NK-92 (cell line): Measurements from ENCODE around the gene INPP5D.
"Not testable (repeated sequence)": the region's sequence is repeated elsewhere in the genome, so short reads cannot be mapped to it uniquely, and the experiment has no call there.

Source experiments
- DNase-seq: peaks from one replicate; lab custom pipeline; 2025; ENCODE audit not compliant: unreplicated experiment; lab: John Stamatoyannopoulos, UW

Gene INPP5D

DNA sequence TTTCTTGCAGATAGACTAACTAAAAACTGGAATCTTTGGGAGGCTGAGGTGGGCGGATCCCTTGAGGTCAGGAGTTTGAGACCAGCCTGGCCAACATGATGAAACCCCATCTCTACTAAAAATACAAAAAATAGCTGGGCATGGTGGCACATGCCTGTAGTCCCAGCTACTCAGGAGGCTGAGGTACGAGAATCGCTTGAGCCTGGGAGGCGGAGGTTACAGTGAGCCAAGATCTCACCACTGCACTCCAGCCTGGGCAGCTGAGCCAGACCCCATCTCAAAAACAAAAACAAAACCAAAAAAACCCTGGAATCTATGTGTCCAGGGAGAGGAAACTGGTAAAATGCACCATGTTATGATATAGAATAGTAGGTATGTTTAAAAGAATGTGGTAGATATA is 7.6 kb upstream of the INPP5D start:
- not testable (repeated sequence) for DNase-seq

DNA sequence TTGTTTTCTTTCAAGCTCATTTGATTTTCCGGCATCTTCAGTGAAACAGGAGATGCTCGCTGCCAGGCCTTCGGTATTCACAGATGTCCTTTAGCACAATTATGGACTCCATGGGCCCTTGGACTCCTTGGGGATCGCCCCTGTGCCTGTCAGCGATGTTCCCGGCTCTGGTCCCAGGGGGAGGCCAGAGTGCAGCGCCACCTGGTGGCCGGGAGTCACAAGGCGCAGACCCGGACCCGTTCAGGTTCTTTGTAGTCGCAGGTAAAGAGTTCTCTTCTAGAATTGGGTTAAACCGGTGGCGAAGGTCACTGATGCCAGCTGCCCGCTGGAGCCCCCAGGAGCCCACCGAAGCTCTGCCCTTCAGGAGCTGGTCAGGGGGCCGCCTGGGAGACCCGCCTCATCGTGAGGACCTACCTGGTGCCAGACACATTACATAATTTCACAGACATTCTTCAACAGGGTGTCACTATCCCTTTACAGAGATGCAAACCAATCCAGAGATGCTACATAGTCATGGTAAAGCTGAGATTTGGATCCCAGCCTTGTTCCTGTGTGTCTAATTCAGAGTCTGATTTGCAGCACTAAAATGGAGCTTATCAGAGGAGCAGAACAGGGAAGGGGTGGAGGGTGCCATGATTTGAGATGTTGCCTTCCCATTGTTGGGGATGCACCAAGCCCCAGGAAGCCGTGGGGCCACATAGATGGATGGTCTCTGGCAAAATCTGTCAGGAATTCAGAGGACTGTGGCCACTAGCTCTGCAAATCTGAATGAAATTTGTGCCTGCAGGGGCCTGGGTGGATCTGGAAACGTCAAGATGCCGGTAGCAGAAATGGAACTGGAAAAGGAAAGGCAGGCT is 6.0 kb upstream of the INPP5D start:
- no peak for DNase-seq

DNA sequence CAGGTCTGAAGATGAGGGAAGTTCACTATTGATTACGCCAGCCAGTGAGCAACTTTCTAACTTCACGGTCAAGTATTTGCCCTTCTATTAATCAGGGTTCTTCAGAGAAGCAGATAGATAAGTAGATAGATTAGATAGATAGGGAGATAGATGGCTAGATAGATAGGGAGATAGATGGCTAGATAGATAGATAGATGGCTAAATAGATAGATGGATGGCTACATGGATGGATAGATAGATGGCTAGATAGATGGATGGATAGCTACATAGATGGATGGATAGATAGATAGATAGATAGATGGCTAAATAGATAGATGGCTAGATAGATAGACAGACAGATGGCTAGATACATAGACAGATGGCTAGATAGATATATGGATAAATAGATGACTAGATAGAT is 4.8 kb upstream of the INPP5D start:
- DNase-seq = no peak

DNA sequence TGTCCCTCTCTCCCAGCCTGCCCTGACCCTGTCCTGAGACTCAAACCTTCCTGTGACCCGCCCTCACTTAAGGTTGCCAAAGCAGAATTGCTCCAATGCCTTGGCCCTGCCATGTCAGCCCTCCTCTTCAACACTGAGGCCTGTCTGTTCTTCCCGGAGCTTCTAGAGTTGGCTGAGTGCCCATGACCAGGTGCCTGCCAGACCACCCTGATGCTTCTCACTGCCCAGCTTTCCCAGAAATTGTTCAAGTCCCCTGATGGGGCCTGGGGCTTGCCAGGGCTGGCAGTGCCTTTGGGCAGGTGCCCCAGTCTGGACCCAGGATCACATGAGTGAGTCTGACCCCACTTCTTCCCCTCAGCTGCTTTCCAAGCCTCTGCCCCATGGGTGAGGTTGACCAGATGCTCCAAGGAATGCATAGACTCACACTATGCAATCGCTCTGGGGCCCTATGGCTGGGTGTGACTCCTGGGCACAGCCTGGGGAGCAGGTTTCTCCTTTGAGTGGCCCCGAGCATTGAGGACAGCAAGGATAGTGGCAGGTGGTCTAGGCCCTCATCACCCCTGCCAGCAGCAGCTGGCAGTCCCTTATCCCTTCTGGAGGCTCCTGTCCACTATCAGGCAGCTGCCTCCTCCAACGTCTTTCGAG is 3.1 kb upstream of the INPP5D start:
- no peak for DNase-seq

DNA sequence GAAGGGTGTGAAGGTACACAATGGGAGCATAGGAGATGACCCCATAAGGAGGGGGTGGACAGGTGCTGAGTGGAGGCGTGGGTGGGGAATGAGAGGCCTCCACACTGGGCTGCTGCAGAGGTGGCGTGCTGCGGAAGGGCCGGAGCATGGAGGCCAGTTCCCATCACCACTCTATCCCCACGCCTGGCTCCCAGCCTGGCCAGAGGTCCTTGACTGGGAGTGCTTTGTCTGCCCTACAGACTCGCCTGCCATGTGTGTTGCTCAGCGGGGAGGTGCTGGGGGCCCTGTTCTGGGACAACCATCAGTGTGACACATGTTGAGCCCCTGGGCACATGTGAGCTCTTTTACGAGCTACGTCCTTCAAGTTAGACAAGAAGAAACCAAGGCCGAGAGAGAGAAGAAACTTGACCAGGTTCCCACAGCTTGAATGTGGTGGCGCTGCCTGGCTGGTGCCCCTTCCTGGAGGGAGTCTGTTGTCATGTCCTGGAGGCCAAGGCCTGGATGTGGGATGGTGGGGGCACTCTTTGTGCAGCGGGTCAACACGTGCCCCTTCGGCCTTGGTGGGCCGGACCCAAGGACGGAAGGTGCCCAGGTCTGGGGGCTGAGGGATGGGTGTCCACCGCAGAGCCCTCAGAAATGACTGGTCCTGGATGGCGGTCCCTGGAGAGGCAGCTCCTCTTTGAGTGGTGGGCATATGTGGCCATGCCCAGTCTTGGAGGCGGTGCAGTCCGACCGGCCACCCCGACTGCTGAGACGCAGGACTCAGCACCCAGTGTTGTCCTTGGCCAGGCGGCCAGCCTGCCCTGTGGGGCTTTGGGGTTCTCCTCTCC is 1.2 kb upstream of the INPP5D start:
- DNase-seq = no peak

DNA sequence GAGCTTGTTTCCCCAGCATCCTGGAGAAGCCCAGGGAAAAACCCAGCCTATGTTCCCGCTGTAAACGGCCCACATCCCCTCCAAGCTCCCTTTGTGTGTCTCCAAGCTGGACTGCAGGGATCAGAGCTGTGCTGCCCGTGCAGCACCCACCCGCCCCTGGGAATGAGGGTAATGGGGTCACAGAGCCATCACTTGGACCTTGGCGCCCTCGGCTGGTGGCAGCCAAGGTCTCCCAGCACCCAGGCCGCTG is 670 bp upstream of the INPP5D start:
- DNase-seq = no peak

DNA sequence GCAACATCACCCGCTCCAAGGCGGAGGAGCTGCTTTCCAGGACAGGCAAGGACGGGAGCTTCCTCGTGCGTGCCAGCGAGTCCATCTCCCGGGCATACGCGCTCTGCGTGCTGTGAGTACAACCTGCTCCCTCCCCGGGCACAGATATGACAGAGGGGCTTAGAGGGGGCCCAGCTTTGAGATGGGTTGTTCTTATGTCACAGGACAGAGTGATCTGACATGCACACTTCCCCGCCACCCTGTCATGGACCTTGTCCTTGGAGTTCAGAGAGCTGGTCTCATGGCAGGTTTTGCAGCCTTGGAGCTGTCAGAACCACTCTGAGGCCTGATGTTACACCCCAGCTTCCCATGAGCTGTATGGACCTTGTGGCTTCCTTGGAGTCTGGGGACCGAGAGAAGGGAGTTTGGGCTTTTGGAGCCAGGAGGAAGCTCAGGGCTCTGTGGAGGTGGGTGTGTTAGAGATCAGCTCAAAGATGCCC is 398 bp downstream of the INPP5D start:
- DNase-seq = no peak

DNA sequence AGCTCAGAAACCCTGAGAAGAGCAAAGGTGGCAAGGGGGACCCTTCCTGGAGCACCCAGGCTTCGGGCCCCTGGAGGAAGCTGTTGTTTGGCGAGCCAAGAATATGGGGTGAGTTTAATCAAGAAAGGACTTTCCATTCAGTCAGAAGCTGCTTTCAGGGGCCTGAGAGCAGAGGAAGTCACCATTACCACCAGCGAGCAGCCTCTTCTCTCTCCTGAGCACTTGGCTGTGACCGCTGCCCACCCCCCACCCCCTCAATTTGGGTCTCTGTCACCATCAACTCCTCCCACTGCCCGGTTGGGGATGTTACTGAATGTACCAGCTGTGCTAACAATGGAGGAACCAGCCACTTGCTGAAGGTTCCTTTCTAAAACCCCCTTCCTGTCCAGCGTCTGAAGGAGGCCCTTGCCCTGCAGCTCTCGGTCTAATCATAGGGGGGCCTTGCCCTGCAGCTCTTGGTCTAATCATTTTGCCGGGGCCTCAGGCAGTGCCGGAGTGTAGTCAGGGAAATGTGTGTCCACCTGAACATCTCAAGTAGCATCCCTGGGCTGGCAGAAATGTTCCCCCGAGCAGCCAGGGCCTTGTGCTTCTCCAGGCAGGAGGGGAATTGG is 943 bp downstream of the INPP5D start:
- DNase-seq = no peak

DNA sequence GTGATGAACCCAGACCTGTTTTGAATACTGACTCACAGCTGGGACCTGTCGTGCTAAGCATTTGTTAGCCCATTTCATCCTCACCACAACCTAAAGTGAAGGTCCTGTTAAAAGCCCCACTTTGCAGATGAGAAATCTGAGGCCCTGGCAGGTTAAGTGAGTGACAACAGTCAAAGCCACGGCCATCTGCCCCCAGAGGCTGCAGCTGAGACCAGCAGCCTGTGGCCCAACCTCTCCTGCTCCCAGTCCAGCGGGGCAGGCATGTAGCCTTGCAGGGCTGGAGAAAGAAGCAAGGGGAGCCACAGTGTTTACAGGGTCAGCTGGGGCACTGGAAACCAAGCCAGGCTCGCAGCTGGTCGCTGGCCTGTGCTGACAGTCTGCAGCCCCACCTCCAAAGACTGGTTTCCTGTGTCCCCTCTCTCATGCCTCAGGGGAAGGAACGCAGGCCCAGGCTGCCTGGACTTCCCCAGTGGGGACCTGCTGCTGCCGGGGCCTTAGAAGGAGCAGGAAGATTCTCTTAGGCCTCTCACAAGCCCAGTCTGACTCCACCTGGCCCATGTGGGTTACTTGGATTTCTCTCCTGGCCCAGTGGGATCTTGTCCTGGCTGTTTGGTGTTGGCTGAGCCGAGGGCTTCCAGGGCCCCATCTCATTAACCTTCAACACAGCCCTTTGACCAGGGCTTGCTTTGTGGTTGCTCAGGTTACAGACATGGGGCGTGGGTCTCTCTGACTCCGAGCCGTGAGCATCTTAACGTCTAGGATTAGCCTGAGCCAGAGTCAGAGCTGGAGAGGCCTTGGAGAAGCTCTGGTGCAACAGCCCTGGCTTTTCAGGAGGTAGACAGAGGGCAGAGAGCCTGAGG is 1.7 kb downstream of the INPP5D start:
- no peak for DNase-seq

DNA sequence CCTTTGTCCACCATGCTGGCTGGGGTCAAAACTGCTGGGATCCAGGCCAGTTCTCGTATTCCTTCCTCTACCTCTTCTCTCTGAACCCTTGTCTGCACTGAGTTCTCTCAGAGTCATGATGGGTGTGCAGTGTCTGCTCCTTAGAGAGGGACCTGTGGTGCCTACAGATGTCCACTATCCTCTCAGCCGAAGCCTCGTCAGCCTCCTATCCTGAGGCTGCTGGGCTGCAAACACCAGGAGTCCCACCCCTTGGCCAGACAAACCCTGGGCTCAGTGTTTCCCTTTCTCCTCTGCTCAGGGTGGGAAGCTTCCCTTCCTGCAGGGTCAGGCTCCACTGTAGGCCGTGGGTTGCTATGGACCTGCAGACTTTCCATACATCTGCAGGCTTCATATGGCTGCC is 2.3 kb downstream of the INPP5D start:
- DNase-seq = no peak

DNA sequence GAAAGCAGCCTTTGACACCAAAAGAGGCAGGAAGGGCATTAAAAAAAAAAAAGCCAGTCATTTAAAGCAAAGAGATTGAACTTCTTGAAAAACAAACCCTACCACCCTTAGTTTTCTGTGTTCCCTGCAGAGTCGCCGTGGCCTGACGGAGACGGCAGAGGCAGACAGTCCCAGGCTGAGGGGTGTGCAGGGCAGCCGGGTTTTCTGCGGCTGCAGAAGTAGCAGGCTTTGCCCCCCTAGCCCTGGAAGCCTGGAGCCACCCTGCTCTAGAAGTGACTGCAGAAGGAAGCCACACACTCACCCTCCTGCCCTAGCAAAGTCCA is 2.8 kb downstream of the INPP5D start:
- DNase-seq = no peak

DNA sequence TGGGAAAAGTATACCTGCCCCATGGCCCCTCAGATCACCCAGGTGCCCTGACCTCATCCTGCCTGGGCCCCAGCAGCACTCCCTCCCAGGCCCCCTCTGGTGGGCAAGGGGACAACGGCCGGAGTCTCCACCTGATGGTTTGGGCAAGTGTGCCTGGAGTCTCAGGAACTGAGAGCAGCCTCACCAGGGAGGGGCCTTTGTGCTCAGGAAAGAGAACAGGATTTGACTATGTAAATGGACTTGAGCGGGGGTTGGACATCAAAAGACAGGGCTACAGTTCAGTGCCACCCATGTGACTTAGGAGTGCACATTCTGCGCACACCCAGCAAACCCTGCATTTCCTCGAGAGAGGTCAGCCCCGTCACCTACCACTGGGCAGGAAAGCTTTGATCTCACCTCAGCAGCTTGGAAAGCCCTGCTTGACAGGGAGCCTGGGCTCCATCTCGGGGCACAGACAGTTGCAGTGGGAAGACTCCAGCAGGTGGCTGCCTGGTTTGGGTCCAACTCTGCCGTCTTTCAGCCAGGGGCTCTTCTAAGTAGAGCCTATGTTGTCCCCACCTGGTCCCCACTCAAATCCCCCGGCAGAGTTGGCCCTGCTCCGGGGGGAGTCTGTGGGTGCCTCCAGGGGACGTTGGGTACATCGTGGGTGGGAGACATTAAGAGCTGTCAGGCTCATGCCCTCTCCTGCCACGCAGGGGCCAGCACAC is 3.3 kb downstream of the INPP5D start:
- no peak for DNase-seq

DNA sequence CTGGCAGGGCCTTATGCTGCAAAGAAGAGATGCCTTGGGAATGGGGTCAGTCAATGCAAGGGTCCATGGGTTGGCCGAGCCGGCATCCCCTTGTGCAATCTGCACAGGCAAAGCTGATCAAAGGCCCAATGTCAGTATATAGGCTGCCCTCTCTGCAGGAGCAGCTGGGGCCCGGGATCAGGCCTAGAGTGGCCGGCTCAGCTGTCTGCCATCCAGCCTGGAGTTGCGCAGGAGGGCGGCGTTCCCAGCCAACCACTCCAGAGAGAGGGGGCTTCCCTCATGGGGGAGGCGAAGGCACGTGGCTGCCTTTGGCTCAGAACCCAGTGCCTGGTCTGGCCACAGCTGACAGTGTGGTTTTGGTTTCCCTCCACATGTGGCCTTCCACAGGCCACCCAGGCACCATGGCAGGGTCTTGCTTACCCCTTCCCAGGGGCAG is 3.9 kb downstream of the INPP5D start:
- DNase-seq = no peak

DNA sequence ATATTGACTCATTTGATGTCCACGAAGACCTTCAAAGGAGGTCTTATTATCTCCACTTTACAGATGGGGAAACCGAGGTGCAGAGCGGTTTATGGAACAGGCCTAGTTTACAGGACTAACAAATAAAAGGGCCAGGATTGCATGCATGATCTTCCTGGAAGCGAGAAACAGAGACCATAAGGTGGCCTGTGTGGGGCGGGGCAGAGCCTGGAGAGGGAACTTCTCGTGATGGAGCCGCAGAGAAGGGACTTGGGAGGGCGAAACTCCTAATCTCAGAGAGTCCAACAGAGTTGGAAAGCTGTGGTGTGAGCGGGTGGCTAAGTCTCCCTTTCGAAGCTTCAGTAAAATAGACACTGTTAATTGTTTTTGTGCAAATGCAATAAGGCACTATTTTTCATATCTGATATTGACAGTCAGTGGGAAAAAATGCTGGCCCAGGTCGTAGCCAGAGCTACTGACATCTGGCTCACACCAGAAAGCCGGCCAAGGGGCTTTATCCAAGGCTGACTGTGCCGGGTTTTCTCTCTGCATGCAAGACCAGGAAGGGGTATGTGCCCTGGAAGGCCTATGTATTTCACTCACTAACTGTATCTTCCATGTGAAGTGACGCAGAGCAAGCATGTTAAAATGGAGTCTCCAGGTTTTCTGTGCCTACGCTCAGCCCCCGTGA is 4.5 kb downstream of the INPP5D start:
- DNase-seq = no peak

DNA sequence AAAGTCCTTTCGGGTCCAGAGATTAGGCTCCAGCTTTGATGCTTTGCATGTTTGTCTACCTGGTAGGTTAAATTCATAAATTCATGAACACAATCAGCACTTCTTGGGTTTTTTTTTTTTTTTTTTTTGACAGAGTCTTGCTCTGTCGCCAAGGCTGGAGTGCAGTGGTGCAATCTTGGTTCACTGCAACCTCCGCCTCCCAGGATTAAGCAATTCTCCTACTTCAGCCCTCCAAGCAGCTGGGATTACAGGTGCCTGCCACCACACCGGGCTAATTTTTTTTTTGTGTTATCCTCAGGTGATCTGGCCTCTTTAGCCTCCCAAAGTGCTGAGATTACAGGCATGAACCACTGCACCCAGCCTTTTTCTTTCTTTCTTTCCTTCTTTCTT is 5.1 kb downstream of the INPP5D start:
- DNase-seq = not testable (repeated sequence)

DNA sequence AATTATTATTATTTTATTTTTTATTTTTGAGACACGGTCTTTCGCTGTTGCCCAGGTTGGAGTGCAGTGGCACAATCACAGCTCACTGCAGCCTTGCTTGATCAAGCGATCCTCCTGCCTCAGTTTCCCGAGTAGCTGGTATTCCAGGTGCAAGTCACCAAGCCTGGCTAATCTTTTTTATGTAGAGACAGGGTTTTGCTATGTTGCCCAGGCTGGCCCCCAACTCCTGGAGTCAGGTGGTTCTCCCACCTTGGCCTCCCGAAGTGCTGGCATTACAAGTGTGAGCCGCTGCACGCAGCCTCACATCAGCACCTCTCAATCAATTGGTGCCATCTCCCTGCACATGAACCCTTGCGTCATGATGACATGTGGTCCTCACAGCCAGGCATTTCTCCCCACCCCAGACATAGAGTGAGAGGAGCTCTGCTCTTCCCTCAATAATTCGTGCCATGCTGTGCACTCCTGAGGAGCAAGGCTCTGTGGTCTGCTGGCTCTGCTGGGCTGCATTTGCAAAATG is 5.9 kb downstream of the INPP5D start:
- no peak for DNase-seq

DNA sequence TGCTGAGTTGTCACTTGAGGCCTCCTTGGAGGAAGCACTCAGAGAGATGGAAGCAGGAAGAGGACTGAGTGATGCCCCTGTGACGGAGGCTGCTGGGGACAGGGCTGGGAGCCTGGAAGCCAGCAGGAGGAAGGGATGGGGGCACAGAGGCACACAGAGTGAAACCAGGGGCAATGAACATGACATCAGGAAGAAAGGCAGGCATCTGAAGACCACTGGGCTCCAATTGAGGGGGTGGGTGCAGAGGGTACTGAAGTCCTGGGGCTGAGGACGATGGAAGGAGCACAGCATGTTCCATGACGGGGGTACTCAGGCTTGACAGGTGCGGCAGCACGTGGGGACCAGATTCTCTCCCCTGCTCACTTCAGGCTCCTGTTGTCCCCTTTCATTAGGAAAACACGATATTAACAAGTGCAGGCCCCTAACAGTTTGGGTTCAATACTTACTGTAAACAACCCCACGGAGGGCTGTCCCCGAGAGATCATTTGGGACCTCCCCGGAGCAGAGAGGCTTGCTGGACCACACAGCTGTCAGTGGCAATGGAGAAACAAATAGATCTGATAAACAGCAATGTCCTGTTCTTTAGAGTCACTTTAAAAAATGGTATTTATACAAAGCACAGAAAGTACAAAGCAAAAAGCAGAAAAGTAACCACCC is 8.7 kb downstream of the INPP5D start:
- DNase-seq = no peak

DNA sequence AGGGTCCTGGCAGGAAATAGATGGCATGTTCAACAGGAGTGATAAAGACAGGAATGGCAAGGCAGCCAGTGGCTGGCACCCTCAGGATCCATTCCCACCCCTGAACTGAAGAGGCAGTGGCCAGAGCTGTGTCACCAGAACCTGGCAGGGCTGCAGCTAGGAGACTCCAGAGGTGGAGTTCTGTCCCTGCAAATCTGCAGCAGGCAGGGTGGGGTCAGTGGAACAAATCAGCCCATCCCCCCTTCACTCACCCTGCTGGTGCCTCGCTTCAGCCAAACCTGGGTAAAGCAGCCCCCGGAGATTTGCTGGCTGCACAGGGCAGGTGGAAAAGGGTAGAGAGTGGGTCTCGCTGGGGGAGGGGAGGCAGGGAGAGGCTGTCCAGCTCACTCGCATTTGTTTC is 12.7 kb downstream of the INPP5D start:
- no peak for DNase-seq

DNA sequence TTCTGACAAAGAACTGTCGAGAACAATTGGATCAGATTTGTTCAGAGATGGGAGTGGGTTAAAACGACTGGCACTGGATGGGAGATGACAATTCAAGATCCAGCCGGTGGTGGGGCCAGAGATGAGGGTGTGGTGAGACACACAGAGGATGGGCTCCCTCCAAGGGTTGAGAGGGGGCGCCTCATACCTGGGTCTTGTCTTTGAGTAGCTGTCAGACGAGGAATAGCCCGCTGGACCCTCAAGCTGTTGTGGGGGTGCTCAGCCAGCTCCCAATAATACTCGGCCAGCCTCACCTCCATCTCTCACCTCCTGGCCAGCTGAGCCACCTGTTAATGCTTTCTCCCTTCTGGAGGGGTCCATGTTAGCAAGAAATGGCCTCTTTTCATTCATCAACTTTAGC is 14.0 kb downstream of the INPP5D start:
- no peak for DNase-seq
